GM18499 (cell line): ENCODE data around the gene TTC34.
"Not testable (repeated sequence)": the region's sequence is repeated elsewhere in the genome, so short reads cannot be mapped to it uniquely, and the experiment has no call there.

ENCODE experiments used
- ATAC-seq: cut with Tn5 transposase; IDR thresholded peaks from one replicate; pipeline ENCODE4 v1.9.1; 2021; ENCODE audit warnings: moderate number of reproducible peaks; ENCODE audit not compliant: insufficient read depth, unreplicated experiment

Gene TTC34

DNA sequence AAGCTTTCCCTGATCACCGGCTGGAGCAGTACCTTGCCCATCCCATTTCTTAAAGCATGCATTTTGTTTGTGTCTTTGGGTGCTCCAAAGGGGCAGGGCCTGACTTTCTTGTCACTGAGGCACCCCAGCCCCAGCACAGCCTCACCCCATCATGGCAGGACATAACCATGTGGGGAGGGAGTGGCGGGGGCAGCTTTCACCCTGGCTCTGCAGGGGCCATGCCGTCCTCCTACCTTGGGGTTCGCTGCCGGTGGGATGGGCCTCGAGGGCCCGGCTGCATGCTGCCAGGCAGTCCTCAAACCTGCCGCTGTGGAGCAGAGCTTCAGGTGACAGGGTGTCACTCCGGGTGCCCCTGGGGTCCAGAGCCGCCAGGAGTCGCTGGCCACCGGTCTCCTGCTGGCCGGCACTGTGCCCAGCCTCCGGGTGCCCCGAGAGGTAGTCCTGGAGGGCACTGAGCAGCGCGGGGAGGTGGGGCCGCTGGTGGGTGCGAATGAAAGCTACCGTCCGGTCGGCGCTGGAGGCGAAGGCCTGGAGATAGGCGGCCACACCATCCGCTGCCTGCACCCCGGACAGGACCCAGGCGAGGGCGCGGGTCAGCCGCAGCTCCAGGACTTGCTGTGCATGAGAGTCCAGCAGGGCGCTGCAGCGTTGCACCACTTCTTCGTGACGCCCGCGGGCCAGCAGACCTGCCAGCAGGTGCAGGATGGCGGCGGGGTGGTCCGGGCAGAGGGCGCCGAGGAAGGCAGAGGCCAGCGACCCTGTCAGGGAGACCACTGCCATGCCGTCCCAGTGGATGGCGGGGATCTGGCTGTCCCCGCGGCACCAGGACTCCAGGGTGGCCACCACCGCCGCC, 1.5 kb downstream of the TTC34 start:
- ATAC-seq, result no peak

DNA sequence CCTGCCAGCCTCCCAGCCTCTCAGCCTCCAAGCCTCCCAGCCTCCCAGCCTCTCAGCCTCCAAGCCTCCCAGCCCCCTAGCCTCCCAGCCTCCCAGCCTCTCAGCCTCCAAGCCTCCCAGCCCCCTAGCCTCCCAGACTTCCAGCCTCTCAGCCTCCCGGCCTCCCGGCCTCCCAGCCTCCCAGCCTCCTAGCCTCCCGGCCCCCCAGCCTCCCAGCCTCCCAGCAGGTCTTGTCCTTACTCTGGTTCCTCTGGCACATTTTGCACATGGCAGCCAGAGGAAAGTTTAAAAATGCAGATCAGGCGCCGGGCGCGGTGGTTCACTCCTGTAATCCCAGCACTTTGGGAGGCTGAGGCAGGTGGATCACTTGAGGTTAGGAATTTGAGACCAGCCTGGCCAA, 2.5 kb downstream of the TTC34 start:
- not testable (repeated sequence) for ATAC-seq

DNA sequence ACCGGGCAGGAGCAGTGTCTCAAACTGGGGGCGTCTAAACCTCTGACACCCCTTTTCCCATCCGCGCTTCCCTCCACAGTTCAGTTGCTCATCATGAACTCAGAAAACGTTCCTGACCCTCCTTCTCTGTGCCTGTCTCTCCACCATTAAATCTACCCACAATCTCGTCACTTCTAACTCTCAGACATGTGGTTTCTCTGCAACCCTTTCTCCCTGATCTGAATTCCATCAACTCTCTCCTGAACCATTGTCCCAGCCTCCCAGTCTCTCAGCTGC, 3.8 kb downstream of the TTC34 start:
- ATAC-seq, result no peak

DNA sequence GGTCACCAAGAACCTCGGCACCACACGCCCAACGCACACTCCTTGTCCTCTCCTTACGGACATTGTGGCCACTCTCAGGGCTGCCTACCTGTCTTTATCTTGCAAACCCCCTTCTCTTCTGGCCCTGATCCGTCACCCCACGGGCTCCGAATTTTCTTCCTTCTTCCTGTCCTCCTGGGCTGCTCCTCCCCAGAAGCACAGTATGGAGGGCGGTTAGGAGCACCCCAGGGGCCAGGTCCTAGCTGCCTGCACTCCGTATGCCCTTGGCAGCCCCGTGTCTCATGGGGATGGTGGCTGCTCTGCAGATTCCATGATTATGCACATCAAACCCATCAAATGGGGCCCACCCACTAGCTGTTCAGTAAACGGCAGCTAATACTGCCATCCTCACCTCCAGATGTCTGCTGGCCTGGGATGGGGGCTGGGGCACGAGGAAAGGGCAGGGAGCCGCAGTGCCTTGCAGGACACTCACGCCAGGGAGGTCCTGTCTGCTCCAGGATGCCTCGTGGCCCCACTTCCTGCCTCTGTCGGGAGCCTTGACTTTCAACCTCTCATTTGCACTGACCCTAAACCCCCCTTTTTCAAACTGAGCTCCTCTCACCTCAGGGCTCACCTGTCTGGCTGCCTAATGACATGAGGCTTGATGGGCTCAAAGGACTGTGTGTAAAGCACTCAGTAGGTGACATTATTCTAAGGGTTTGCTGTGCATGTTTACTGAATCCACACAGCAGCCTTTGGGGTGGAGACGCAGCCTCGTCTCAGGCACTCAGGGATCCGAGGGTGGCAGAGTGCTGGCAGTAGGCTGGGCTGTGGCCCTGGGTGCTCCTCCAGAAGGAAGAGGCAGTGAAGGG, 4.4 kb downstream of the TTC34 start:
- no peak for ATAC-seq

DNA sequence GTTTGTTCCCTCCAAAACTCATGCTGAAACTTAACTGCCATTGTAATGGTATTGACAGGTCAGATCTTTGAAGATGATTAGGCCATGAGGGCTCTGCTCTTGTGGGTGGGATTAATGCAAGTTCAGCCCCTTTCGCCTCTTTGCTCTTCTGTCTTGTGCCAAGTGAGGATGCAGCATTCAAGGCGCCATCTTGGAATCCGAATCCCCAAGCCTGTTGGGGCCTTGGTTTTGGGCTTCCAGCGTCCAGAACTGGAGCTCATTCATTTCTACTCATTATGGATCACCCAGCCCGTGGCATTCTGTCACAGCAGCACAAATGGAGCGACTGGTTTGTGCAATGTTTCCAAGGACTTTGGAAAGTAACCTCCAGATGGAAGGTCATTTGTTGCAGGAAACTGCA, 5.6 kb downstream of the TTC34 start:
- no peak for ATAC-seq

DNA sequence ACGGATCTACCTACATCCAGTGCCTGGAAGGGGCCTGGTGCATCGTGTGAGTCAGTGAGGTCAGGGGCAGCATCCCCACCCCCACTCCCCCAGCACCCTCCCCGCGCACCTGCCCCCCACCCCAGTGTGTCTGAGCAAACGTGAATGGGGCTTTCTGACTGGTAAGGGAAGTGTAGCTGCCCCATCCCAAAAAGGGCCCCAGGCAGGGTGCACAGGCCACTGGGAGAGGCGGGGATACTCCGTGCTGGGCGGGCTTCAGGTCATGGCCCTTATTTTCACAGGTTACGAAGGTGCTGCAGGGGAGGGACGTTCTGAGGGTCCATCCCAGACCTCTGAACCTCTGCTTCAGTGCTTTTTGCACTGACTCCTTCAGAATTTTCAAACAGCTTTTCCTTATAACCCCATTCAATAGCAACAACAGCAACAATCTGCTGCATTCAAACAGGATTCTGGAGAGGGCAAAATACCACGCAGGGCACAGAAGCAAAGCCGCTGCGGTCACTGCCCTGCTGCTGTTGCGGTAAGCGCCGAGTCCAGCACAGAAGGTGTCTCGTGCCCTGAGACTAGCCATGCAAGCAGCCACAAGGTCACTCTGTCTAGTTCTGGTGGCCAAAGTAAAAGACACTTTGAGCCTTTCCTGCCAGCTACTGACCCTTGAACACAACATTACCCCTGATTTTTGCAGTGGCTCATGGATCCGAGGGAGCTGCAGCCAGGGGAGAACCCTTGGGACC, 10.3 kb downstream of the TTC34 start:
- ATAC-seq, result no peak

DNA sequence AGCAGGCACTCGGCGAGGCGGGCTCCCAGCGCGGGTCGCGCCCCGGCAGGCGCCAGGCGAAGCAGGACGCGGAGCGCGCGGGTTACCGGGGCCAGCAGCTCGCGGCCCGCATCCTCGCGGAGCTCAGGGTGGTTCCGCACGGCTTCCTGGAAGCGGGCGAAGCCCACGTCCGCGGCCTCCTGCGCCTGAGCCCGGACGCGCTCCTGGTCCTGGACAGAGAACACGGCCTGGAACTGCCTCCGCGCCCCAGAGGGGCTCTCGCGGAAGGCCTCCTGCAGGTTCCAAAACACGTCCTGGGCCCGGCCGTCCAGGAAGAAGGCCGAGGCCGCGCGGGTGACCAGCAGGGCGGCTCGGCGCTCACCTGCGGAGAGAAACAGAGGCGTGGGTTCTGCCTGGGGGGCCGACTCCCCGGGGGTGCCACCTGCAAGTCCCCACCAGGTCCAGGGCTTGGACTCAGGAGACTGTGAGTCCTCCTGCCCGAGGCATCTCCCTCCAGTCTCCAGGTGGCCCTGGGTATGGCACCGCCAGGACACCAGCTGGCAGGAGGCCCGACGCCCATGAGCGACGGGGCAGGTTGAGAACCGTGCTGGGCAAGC, 11.4 kb downstream of the TTC34 start:
- no peak for ATAC-seq

DNA sequence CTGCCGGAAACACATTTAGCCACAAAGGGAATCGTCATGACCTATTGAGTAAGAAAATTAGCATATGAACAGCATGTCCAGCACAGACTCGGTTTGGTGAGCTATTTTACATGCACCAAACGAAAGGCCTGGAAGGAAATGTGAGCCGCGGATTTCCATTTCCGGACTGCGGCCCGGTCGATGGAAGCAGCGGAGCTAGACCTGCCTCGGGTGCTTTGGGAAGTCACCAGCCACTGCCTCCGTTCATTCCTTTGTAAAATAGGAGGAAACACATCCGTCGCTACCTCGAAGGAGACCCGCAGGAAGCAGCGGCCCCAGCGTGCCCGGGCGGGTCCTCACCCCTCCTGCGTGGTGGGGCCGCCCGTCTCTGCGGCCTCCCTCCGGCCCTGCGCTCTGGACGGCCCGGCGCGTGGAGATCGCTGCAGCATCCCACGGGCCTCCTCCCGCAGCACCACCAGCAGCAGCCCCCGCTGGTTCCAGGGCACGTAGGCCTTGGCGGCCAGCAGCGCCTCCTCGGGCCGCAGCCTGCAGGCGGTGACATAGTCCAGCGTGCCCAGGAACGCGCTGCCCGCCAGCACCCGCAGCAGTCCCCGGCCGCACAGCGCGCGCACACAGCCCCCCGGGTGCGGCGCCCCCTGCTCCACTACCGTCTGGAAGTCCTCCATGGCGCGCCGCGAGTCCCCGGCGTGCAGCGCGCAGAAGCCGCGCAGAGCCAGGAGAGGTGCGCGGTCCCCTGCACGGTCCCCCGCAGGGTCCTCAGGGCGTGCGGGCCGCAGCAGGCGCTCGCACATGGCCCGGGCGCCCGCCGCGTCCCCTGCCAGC, 12.1 kb downstream of the TTC34 start:
- no peak for ATAC-seq

DNA sequence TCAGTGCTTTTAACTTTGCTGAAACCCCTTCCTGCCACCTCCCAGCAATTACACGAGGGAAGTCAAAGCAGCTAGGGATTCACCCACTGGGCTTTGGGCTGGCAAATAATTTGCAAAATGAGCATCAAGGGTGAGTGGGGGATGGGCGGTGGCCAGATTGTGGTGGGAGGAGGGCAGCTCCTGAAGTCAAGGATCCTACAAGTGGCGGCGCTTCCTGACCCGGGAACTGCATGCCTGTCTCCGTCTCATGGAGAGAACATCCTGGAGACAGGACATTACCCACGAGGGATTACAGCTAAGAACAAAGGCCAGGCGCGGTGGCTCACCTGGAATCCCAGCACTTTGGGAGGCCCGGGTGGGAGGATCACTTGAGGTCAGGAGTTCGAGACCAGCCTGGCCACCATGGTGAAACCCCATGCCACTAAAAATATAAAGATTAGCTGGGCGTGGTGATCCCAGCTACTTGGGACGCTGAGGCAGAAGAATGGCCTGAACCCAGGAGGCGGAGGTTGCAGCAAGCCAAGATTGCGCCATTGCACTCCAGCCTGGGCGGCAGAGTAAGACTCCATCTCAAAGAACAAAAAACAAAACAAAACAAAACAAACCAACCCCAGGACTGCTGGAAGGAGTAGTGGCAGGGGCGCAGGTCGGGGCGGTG, 12.9 kb downstream of the TTC34 start:
- no peak for ATAC-seq

DNA sequence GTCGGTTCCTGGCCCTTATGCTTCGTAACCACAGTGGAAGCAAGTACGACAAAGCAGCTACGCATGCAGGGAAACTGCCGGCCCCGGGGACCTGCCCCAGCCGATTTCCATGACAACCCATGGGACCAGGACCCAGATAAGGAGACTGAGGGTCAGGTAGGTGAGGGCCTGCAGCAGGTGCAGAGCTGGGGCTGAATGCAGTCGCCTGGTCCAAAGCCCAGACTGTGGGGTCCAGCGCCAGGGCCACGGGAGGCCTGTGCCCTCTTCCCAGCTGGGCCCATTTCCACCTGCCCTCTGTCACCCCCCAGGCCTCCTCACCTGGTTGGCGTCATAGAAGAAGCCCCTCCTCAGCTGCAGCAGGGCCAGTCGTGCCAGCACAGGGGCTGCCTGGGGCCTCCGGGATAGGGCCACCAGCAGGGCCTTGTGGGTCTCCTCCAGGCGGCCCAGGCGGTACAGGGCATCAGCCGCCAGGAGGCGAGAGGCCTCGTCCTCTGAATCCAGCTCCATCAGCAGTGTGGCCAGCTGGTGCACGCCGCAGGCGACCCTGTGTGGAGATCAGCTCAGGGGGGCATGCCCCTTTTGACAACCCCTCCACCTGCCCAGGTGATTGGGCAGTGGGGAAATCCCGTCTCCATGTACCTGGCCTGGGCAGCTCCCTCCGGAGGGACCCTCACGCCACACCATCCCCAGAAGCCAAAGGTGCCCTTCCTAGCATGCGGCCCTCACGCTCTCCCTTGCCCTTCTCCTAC, 14.2 kb downstream of the TTC34 start:
- ATAC-seq, result no peak

DNA sequence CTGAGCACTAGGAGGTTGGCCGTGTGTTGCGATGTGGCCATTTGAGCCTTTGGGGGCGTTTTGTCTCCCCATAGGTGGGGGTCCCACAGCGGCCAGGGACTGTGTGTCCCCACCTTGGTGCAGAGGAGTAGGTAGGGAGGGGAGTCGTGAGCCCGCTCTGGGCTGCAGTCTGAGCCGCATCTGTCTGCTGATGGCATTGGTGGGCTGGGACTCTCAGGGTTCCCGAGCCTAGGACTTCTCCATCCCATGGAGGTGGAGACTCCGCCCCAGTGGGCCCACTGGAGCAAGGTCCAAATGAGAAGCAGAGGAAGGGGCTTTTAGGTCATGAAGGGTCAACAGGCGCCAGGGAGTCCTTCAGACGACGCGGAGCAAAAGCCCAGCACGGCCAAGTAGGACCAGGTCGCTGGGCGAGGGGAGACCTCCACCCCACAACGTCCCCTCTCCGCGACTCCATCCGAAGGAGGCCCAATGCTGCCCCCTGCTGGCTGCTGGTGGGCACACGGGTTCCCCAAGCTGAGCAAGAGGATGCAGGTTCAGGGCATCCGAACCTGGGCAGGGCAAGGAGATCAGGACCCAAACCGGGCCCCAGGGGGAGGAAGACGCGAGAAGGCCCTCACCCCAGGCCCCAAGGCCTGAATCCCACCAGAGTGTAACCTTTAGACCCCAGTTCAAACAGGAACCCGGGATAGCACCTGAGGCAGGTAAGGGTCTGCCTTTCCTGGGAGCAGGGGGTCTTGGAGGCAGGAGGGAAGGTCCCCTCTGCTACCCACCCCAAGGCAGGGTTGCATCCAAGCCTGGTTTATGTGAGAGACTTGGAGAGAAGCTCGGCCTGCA, 14.9 kb downstream of the TTC34 start:
- no peak for ATAC-seq

DNA sequence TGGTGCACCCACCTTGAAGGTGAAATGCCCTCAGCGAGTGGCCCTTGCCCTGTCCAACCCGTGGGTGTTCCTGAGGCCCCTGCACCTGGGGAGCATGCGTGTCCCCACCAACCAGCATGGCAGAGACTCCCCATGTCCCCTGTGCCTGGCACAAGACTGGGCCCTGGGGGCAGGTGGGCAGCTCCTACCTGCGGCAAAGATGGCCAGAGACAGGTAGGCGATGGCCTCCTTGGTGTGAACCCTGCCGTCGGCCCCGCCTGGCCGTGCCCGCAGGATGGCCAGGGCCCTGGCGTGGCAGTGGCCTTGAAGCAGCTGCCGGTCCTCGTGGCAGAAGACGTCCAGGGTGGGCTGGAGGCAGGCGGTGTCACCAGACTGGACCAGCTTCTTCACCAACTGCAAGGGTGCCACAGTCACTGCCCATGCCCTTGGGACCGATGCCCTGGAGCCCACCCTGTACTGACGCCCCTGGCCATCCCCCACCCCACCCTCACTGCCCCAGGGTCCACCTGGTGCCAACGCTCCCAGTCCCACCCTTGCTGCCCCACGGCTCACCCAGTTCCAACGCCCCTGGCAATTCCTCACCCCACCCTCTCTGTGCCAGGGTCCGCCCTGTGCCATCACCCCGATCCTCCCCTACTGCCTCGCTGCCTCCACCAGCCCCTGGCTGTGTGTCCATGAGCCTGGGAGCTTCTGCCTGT, 15.7 kb downstream of the TTC34 start:
- no peak for ATAC-seq

DNA sequence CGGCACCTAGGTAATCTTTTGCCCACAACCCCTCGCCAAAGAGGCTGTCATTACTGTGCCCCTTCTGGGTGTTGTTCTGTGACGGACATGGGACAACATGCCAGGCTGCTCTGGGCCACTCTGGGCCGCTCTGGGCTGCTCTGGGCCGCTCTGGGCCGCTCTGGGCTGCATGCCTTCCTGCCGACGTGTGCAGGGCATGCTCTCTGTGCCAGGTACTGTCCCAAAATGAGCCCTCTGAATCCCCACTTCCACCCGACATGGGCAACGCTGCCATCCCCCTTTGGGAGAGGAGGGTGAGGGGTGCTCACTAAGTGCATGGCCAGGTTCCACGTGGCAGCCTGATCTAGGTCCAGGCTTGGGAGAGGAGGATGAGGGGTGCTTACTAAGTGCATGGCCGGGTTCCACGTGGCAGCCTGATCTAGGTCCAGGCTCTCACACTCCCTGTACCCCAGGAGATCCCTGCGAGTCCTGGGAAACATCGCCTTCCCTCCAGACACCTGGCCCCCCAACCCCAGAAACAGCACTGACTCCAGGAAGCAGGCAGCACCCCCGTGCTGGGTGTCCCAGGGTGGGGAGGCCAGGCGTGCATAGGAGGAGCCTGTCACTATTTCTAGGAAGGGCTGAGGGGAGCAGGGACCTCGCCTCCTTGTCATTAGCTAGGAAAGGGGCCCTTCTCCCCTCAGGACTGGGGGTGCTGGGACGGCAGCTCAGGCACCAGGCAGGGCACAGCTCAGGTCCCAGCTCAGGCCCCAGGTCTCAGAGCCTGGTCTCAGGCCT, 16.5 kb downstream of the TTC34 start:
- ATAC-seq, result no peak

DNA sequence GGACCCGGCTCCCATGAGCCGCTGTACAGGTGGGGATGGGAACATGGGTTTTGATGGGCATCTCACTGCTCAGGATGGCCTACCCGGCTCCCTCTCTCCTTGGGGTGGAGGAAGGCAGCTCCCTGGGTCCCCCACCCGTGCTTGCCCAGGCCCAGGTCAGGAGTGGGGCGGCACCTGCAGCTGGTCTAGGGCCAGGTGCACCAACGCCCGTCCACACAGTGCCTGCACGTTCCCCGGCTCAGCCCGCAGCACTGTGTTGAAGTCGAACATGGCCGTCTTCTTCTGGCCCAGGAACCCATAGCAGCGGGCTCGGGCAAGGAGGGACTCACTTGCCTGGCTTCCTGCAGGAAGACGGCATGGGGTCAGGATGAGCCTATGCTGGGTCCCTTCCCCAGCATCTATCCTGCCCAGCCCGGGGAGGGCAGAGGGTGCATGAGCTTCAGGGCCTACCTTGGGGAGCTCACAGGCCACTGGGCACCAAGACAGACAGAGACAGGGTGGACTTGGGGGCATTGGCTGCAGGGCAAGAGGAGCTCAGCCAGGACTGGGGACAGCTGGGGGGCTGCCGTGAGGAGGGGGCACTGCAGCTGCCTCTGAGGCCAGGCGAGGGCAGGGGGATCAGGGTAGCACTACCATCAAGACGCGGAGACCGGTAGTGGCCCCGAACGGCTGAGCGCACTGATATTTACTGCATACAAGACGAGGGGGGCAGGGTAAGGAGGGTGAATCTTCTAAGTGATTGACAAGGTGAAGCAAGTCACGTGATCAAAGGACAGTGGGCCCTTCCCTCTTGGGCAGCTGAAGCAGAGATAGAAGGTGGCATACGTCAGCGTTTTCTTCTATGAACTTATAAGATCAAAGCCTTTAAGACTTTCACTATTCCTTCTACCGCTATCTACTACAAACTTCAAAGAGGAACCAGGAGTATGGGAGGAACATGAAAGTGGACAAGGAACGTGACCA, 17.8 kb downstream of the TTC34 start:
- no peak for ATAC-seq

DNA sequence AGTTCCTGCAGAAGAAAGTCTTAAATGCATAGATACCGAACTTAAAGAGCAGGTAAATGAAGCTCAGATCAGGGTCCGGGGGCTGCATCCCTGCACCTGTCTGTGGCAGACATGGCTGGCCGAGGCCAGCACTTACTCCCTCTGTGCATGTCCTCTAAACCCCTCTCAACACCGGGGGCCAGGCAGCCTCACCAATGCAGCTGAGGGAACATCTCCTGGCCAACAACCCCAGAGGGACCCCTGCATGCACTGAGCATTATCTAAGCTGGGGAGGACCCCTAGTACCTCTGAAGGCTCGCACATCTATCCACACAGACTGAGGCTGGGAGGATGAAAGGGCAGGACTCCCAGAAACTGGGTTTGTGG, 18.4 kb downstream of the TTC34 start:
- ATAC-seq, result no peak
